ENCODE measurements around the gene HIP1. TPM values are rescaled to one million over a fixed set of nuclear protein-coding genes. Genes with fewer than 3 reads are reported as not detected.
A peak's percentile ranks its signal among the peaks of the same experiment; 100 is the strongest.
"Not testable (repeated sequence)": the region's sequence is repeated elsewhere in the genome, so short reads cannot be mapped to it uniquely, and the experiment has no call there.

HIP1 gene
- total RNA-seq, 1 experiment from 2014 or later = 13.7 TPM

- CTCF ChIA-PET = no interaction called here
These were observed 32.5 kb upstream of the HIP1 start for GRCh38 chr7:75771224-75771623.

GRCh38 chr7:75762350-75762917 lies 23.7 kb upstream of the HIP1 start:
- Mint-ChIP-seq H3K4me1 (ENCODE audit: low read depth, unreplicated experiment) (peaks cover 6% of the 10 kb centered on the region), H3K9me3 (ENCODE audit: unreplicated experiment) (no peaks in the 10 kb centered on the region), H3K36me3 (ENCODE audit: insufficient read depth, unreplicated experiment) (no peaks in the 10 kb centered on the region), H3K4me3 (ENCODE audit: unreplicated experiment) (no peak overlapping the region), H3K27me3 (ENCODE audit: insufficient read depth, unreplicated experiment) (no peaks in the 10 kb centered on the region), H3K27ac (ENCODE audit: unreplicated experiment) (no peak overlapping the region)
- no peaks in the 10 kb centered on the region for H3K9me3 ChIP-seq
- H3K27me3 ChIP-seq (replicated peaks; ENCODE audit: control insufficient read depth, insufficient read depth, low read length) = no peaks in the 10 kb centered on the region
- BruUV-seq (replicated peaks) = no TSS peak
- no peak overlapping the region for H3K4me3 ChIP-seq (ENCODE audit: low read depth, low read length)
- no peaks in the 10 kb centered on the region for H3K4me1 ChIP-seq
- intact Hi-C loops (cut with micrococcal nuclease; ENCODE audit: unreplicated experiment) = loop anchor here (1.0 kb wide), 1 partner anchor 148 kb away; no protein-coding TSS in a partner anchor
- no peaks in the 10 kb centered on the region for H3K36me3 ChIP-seq (ENCODE audit: control insufficient read depth, insufficient read depth, low read length)
- DNase-seq = peak in 1 of 2 experiments; percentile 42
- CTCF ChIA-PET = interaction anchor here (0.5 to 1.6 kb wide), 13 partner anchors 9 to 1359 kb away, joined by 3 to 10 read pairs (median 4); partner anchors contain the start of gene HIP1
- POLR2A ChIA-PET = no interaction called here
- TF ChIP-seq CTCF (IDR thresholded peaks at IDR 0.05; ENCODE audit: insufficient read depth in 1 of 2, low read depth in 1 of 2, low read length in 1 of 2, severe bottlenecking in 1 of 2, unreplicated experiment in 1 of 2) = peak; percentile 48 to 73

More at GRCh38 chr7:75771224-75771623, 32.5 kb upstream of the HIP1 start:
- Mint-ChIP-seq H3K27ac (ENCODE audit: unreplicated experiment) (no peak overlapping the region), H3K9me3 (ENCODE audit: unreplicated experiment) (no peaks in the 10 kb centered on the region), H3K27me3 (ENCODE audit: insufficient read depth, unreplicated experiment) (no peaks in the 10 kb centered on the region), H3K4me1 (ENCODE audit: low read depth, unreplicated experiment) (no peaks in the 10 kb centered on the region), H3K4me3 (ENCODE audit: unreplicated experiment) (no peak overlapping the region), H3K36me3 (ENCODE audit: insufficient read depth, unreplicated experiment) (no peaks in the 10 kb centered on the region)
- no peaks in the 10 kb centered on the region; the same call in 1 of the 2 replicates for H3K4me1 ChIP-seq
- no peak for TF ChIP-seq CTCF (IDR thresholded peaks at IDR 0.05; ENCODE audit: insufficient read depth in 1 of 2, low read depth in 1 of 2, low read length in 1 of 2, severe bottlenecking in 1 of 2, unreplicated experiment in 1 of 2)
- H3K27me3 ChIP-seq (replicated peaks; ENCODE audit: control insufficient read depth, insufficient read depth, low read length) = no peaks in the 10 kb centered on the region
- H3K9me3 ChIP-seq = no peaks in the 10 kb centered on the region
- POLR2A ChIA-PET = no interaction called here
- BruUV-seq (replicated peaks) = no TSS peak
- intact Hi-C loops (cut with micrococcal nuclease; ENCODE audit: unreplicated experiment) = no loop called here
- no peak for DNase-seq
- no peak overlapping the region for H3K4me3 ChIP-seq (ENCODE audit: low read depth, low read length)
- no peaks in the 10 kb centered on the region for H3K36me3 ChIP-seq (ENCODE audit: control insufficient read depth, insufficient read depth, low read length)

DNA sequence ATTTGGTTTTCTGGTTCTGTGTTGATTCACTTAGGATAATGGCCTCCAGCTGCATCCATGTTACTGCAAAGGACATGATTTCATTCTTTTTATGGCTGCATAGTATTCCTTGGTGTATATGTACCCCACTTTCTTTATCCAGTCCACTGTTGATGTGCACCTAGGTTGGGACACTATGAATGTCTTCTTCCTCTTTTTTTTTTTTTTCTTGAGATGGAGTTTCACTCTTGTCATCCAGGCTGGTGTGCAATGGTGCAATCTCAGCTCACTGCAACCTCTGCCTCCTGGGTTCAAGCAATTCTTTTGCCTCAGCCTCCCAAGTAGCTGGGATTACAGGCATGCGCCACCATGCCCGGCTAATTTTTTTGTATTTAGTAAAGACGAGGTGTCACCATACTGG lies 23.1 kb upstream of the HIP1 start:
- intact Hi-C loops (cut with micrococcal nuclease; ENCODE audit: unreplicated experiment) = loop anchor here (1.0 kb wide), 1 partner anchor 148 kb away; no protein-coding TSS in a partner anchor
- H3K27me3 ChIP-seq (replicated peaks; ENCODE audit: control insufficient read depth, insufficient read depth, low read length); DNase-seq; H3K36me3 Mint-ChIP-seq (ENCODE audit: insufficient read depth, unreplicated experiment); H3K4me3 ChIP-seq (ENCODE audit: low read depth, low read length); H3K4me3 Mint-ChIP-seq (ENCODE audit: unreplicated experiment); H3K9me3 ChIP-seq; BruUV-seq (replicated peaks); H3K4me1 Mint-ChIP-seq (ENCODE audit: low read depth, unreplicated experiment); H3K27me3 Mint-ChIP-seq (ENCODE audit: insufficient read depth, unreplicated experiment); H3K9me3 Mint-ChIP-seq (ENCODE audit: unreplicated experiment); H3K36me3 ChIP-seq (ENCODE audit: control insufficient read depth, insufficient read depth, low read length); H3K4me1 ChIP-seq; H3K27ac Mint-ChIP-seq (ENCODE audit: unreplicated experiment); POLR2A ChIA-PET: not testable (repeated sequence)
- CTCF ChIA-PET = interaction anchor here (0.6 to 1.6 kb wide), 9 partner anchors 9 to 309 kb away, joined by 3 to 10 read pairs (median 5); partner anchors contain the start of gene HIP1

Measured in Caco-2 (cell line).